H1 (cell line): ENCODE measurements around the gene C5orf15. TPM values are rescaled to one million over a fixed set of nuclear protein-coding genes. Genes with fewer than 3 reads are reported as not detected.

Source experiments
- ASH2L ChIP-seq: fragments of 200-600, 300-600 bp; sonication (generic); IDR thresholded peaks from one replicate; pipeline ENCODE4 v1.7.1; 2017; ENCODE audit warnings: low read length
- GABPA ChIP-seq: IDR thresholded peaks from 2 replicates; pipeline ENCODE4 v1.6.1; 2011; ENCODE audit warnings: mild to moderate bottlenecking, low read length, moderate library complexity, borderline replicate concordance; ENCODE audit not compliant: insufficient read depth
- GTF2F1 ChIP-seq: IDR thresholded peaks from 2 replicates; pipeline ENCODE4 v1.6.1; 2012; ENCODE audit warnings: low read depth, low read length, improper control_type of control experiment, borderline replicate concordance
- NANOG ChIP-seq: IDR thresholded peaks from 2 replicates; pipeline ENCODE4 v1.6.1; 2011; ENCODE audit warnings: low read length, low read depth, mild to moderate bottlenecking, inconsistent platforms; ENCODE audit not compliant: insufficient read depth, poor library complexity, severe bottlenecking
- RAD21 ChIP-seq, 2 experiments: IDR thresholded peaks in 1 of 2; conservative IDR thresholded peaks in 1 of 2; 2 replicates each; pipeline ENCODE4 v1.6.1; 2011; ENCODE audit warnings: low read depth in 2 of 2, low read length in 2 of 2, improper control_type of control experiment in 1 of 2, inconsistent platforms in 1 of 2, mild to moderate bottlenecking in 1 of 2, moderate library complexity in 1 of 2
- RBBP5 ChIP-seq: IDR thresholded peaks from 2 replicates; pipeline ENCODE4 v1.7.1; 2012; ENCODE audit warnings: low read depth, mild to moderate bottlenecking, inconsistent platforms, low read length, moderate library complexity, borderline replicate concordance
- SIN3A ChIP-seq, 2 experiments: IDR thresholded peaks in 1 of 2; conservative IDR thresholded peaks in 1 of 2; 2 replicates each; pipeline ENCODE4 v1.6.1; 2011 to 2012; ENCODE audit warnings: low read length in 2 of 2, improper control_type of control experiment in 1 of 2, low read depth in 1 of 2, mild to moderate bottlenecking in 1 of 2
- TCF12 ChIP-seq: IDR thresholded peaks from 2 replicates; pipeline ENCODE4 v1.6.1; 2011; ENCODE audit warnings: low read depth, mild to moderate bottlenecking, low read length
- TEAD4 ChIP-seq: IDR thresholded peaks from 2 replicates; pipeline ENCODE4 v1.6.1; 2012; ENCODE audit warnings: low read depth, low read length, inconsistent platforms, mixed read lengths
- YY1 ChIP-seq: IDR thresholded peaks from 2 replicates; pipeline ENCODE4 v1.6.1; 2011; ENCODE audit warnings: low read depth, mild to moderate bottlenecking, low read length
- polyA plus RNA-seq, 7 experiments: library from polyadenylated mRNA; depleted of rRNA in 3 of 7; stranded (reverse) in 5 of 7; unstranded in 2 of 7; fragments of >200 nt in 5 of 7; fragments of 200-250 nt in 2 of 7; gene quantifications; 1 replicate in 5 of 7; 2 replicates in 1 of 7; 4 replicates in 1 of 7; pipeline versions ENCODE4 v1.2.1 to v1.2.3, GENCODE V29; 2011 to 2013; ENCODE audit warnings: missing spikeins in 2 of 7, mixed read lengths in 2 of 7
- total RNA-seq: library from RNA; stranded (reverse); fragmentation: NEBNext Ultra II Directional; extraction: Animal tissue kit (Norgen Biotek cat#: 25700); gene quantifications from 2 replicates; pipeline ENCODE4 v1.2.1, GENCODE V29; 2021
- TF ChIP-seq, protein P1 (sequence below): IDR thresholded peaks from 2 replicates; pipeline ENCODE4 v1.6.1; 2011; ENCODE audit warnings: low read depth, mild to moderate bottlenecking, low read length; ENCODE audit not compliant: insufficient read depth

The C5orf15 gene
- total and polyA plus RNA-seq, 2 of the 8 experiments (the other 6 are each of a cell fraction or from before 2014, with no cell fraction given) = 31.7 to 39.3 TPM

- TF ChIP-seq GABPA = no peak
- TF ChIP-seq RAD21 (IDR thresholded peaks at IDR 0.05 in 1 of 2, conservative IDR thresholded peaks at IDR 0.05 in 1 of 2; ENCODE audit: low read depth in 2 of 2, low read length in 2 of 2) = no peak
- TF ChIP-seq SIN3A (conservative IDR thresholded peaks at IDR 0.05 in 1 of 2, IDR thresholded peaks at IDR 0.05 in 1 of 2; ENCODE audit: low read depth in 1 of 2, low read length in 2 of 2) = no peak
- TF ChIP-seq NANOG = no peak
- no peak for TF ChIP-seq GTF2F1
- no peak; the same call in 1 of the 2 replicates for TF ChIP-seq RBBP5
- TF ChIP-seq TCF12 = no peak
- TF ChIP-seq YY1 = no peak
- no peak for TF ChIP-seq TEAD4
- TF ChIP-seq, protein P1, sequence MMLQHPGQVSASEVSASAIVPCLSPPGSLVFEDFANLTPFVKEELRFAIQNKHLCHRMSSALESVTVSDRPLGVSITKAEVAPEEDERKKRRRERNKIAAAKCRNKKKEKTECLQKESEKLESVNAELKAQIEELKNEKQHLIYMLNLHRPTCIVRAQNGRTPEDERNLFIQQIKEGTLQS = peak; percentile 52; the same call in 1 of the 2 replicates
- no peak for TF ChIP-seq ASH2L
These were observed 39.3 kb upstream of the C5orf15 start (continued) for GRCh38 chr5:134007581-134008265.
